GM19035 (cell line): ENCODE results near the gene GALNT15.

Source experiments
- ATAC-seq: cut with Tn5 transposase; IDR thresholded peaks from one replicate; pipeline ENCODE4 v1.9.1; 2021; ENCODE audit not compliant: unreplicated experiment

GALNT15 gene

DNA sequence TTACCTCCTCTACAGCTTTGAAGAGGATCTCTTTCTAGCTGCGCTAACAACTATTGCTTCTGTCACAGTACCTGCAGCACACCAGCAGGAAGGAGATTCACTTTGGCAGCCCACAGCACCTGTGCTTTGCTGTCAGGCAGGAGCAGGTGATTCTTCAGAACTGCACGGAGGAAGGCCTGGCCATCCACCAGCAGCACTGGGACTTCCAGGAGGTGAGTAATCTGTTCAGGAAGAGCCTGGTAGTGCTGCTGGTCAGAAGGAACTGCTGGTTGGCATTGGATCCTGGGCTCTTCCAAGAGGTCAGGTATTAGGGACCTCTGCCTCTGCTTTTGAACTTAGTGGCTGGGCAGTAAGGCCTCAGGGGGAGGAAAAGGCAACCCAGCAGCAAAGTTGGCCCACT is 48.1 kb downstream of the GALNT15 start:
- ATAC-seq, result no peak

DNA sequence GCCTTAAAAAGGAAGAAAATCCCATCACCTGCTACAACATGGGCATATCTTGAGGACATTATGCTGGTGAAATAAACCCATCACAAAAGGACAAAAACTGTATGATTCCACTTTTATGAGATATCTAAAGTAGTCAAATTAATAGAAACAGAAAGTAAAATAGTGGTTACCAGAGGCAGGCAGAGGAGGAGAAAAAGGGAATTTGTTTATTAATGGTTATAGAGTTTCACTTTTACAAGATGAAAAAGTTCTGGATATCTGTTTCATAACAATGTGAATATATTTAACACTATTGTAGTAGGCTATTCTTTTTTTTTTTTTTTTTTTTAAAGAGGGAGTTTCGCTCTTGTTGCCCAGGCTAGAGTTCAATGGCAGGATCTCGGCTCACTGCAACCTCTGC is 49.8 kb downstream of the GALNT15 start:
- no peak for ATAC-seq

DNA sequence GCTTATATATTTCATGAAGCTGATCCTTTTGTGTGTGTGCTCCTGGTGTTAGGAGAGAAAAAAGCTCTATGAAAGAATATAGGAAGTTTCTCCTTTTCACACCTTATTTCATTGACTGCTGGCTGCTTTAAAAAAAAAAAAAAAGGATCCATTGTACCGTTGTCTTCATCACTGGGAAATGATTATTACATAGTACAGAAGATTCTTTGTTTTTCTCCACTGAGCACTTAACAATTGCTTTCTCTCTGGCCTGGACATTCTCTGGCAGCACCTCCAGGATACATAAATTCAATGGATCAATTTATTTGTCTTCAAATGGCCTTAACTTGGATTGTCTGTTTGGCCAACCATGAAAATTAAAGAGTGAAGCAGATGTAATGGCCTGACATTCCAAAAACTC is 53.1 kb downstream of the GALNT15 start:
- no peak for ATAC-seq

DNA sequence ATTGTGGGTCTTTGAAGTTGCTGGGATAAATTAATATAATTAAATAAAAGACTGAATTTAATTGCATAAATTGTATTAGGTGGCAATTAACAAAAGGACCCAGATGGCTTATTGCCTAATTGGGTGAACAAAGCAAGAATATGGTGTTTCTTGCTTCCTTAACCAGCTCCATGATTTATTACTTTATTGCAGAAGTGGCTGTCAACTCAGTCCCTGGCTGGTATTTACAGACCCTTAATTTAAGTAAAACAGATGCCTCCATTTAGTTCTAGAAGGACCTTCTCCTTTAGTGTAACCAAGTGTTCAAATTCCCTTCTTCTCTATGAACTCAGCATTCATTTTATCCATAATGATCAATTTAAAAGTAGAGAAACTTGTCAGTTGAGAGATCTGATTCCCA is 55.2 kb downstream of the GALNT15 start:
- no peak for ATAC-seq

DNA sequence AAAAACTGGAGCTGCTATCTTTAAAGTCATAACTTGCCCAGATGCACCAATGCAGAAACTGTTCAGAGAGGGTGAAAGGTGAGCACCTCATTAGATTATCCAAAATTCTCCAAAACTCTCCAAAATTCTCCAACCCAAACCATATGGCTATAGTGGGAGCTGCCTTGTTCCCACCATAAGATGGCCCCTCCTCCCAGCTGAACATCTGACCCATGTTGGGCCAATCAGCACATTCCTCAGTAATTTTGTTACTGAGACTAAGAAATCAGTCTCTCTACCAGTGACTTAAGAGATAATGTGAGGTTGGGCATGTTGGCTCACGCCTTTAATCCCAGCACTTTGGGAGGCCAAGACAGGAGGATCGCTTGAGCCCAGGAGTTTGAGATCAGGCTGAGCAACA is 57.5 kb downstream of the GALNT15 start:
- no peak for ATAC-seq

DNA sequence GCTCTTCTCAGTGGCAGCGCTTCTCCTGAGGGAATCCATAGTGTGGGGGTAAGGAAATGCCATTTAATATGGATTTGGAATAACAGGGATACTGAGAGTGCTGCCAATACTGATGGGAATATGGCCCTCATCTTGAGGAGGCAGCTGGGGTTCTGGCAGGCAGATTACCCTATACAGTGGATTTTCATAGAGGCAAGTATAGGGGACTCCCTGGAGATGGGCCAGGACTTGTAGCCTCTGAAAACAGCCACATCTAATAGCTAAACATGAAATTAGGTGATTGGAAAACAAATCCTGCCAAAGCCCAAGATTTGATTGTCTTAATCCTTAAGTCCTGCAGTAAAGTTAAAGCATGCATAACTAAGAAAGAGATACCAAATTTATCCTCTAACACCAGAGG is 59.3 kb downstream of the GALNT15 start:
- ATAC-seq, result no peak

DNA sequence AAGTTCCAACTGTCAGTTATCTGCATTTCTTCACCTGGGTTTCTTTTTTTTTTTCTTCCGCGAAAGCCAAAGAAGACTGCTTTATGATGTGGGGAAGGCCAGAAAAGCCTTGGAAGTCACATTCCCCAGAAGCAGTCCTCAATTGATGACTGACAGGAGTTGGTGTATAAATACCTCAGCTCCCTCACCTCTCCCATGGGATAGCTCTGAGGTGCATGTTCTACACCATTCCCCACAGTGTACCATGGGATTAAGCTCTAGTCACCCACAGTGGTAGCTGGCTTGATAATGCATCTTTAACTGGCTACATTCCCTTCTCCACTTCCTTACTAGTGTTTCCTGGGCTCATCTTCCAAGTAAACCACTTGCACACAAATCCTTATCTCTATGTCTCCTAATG is 59.8 kb downstream of the GALNT15 start:
- no peak for ATAC-seq

DNA sequence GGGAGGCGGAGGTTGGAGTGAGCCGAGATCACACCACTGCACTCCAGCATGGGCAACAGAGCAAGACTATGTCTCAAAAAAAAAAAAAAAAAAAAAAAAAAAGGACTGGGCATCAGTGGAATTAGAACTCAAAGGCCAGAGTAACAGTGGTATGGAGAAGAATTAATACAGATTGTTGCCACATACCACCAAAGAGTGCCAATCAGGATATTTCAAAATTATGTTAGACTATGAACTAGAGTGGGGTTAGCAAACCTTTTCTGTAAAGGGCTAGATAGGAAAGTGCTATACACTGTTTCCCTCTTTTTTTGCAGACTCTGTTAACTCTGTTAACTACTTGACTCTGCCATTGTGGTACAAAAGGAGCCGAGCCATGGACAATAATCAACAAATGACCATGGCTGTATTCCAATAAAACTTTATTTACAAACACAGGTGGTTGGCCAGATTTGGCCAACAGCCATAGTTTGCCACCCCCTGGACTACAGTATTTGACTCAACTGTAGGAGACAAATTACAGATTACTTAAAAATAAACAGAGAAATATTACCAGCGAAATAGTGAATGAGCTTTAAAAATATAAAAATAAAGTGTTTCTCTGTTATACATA is 61.7 kb downstream of the GALNT15 start:
- no peak for ATAC-seq

DNA sequence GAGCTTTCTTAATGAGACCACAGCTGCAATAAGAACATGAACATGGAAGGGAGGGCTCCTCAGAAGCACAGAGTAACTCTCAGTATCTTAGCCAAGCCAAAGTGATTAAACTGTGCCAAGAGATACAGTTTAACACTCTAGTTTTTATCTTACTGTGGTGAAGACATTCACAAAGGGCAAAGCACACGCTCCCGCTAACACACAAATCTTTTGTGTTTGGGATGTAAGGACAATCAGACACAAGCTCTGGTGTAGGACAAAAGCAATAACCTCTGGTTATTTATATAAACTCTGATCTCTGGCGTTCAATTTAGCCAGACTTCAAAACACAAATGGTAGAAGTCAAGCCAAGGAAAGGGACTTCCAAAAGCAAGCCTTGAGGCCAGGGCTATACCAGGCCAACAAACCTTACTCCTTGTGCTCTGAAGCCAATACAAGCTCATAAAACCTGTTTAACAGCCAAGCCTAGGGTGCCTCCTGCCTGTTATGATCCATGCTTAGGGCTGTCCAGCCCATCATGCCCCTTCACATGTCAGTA is 62.4 kb downstream of the GALNT15 start:
- ATAC-seq, result no peak

DNA sequence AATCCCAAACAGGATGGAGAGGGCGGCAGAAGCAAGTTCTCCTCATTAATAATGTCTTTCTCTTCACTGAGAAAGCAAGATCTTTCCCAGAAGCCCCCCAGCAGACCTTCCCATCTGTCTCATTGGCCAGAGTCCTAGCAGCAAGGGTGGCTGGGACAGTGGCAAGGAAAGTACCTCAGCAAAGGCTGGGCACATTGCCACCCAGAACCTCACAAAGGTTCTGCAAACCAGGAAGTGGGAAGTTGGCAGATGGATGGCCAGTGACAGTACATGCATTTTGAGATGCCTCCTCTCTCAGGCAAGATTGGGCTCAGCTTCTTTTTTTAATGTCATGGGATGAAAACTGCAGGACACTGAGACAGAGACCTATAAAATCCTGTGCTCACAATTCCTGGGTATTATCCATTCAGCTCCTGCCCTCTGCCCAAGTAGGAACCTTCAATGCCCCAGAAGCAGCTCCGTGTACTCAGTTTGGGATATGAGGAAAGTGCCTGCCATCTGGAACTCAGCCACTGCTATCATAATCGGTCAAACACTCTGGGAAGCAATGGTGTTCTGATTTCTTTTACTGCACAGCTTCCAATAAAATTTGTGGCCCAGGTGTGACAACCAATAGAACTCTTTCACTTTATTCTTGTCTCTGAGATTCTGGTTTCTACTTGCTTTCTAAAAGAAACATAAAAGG is 64.7 kb downstream of the GALNT15 start:
- ATAC-seq, result no peak

DNA sequence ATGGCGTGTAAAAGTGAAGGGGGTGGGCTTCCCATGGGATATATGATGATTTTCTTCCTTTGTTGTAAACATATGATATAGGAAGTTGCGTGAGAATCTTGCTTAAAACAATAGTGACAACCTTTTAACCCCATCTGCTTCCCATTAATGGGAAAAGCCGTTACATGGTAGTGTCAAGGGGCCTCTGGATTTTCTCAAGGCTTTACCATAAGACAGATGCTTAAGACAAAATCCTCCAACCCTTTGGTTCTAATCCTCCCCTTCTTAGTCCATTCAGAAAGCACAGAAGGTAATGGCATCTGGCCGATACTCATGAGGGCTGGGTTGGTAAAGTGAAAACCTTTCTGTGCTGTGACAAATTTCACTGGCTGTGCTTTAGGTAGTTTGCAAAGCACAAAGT is 65.3 kb downstream of the GALNT15 start:
- ATAC-seq, result no peak

DNA sequence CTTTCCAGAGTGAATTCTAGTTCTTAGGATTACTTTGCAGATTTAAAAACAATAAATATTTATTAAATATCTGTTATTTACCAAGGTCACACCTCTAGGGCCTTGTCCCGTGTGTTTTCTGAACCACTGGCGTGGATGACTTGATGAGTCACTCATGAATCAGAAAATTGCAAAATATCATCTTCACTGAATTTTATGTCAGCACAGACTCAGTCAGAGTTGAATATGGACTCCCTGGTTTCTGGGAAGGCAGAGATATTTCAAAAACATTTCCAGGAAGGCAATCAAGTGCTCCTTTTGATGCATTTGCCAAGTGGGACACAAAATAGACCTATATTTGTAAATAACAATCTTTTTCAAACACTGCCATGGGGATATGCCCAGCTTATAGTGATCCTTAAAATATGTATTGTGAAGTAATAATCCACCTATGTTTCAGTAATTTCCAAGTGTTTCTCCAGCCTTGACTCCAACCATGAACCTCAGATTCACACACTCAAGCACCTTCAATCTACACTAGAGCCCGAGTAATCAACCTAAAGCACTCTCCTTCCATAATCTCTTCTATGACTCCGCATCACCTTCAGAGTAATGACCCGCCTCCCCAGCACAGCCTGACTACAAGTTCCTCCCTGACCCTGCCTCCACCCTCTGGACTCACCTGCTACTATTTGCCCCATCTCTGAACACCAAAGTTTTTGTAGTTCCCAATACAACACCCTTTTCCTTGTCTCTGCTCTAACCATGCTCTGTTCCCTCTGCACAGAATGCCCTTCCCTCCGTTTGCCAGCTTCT is 65.9 kb downstream of the GALNT15 start:
- ATAC-seq, result no peak

DNA sequence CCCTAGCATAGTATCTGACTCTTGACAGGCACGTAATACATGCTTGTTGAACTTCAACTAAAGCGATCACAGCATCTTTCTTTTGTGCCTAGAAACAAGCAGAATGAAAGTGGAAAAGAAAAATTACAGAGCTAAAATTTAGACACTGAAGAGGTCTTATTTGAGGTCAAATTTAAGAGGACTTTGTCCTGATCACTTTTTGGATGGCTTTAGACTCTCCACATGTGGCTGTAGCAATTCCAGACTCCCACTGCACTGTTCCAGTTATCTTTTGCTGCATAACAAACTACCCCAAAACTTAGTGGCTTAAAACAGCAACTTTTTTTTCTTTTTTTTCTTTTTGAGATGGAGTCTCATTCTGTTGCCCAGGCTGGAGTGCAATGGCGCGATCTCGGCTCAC is 66.7 kb downstream of the GALNT15 start:
- no peak for ATAC-seq

DNA sequence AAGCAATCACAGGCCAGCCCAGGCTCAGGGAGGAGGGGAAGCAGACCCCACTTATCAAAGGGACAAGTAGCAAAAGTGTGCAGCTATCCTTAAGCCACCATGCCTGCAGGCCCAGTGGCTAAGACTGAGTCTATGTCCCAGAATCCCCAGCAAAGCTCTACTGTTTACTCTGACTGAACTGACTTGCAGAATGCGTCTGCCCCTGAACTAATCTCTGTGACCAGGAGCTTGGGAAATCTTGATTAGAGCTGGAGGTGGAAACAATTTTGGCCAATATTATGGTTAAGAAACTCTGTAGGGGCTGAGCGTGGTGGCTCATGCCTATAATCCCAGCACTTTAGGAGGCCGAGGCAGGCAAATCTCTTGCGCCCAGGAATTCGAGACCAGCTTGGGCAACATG is 67.7 kb downstream of the GALNT15 start:
- ATAC-seq, result no peak

DNA sequence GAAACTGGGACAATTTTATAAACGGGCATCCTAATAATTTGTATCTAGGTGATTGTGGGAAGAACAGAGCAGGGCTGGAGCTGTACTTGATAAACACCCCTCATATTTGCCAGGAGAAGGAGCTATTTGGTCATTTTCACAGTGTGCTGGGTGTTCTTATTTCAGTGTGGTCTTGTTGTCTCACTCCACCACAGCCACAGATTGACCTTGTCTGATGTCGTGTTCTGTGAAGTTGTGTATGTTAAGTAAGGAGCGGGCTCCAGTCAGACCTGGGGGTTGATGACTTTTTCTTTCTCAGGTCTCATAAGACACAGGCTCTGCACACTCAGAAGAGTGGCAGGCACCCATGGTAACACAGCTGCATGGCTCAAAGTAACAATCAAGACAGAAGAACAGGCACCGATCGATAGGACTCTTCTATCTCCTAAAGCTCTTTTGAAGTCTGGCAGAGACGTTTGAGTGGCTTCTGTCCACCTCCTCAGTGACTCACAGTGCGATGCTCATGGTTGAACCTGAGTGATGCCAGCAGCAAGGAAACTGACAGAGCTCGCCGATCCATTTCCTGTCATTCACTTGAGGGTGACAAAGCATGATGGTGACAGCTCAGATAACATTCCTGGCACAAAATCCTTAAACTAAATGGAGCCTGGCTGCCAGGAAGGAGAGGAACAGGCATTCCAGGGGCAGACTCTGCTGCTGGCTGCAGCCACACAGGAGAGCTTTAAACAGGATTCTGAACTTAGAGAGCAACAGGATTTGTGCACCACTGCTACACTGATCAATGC is 69.4 kb downstream of the GALNT15 start:
- no peak for ATAC-seq

DNA sequence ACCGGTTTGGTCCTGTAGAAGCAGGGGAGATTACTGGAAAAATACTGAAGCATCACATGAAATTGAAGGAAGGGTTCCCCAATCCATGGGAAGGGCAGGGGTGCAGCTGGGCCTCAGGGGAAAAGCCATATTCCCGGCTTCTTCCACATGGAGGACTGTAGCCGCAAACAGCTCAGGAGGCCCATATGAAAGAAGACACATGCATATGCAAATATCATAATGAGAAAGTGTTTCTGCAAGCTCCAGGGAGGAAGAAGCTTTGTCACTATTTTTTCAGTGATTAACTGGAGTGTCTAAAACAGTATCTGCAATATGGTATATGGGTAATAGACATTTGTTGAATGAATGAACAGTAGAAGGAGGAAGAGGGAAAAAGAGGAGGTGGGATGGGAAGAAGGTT is 71.1 kb downstream of the GALNT15 start:
- no peak for ATAC-seq

DNA sequence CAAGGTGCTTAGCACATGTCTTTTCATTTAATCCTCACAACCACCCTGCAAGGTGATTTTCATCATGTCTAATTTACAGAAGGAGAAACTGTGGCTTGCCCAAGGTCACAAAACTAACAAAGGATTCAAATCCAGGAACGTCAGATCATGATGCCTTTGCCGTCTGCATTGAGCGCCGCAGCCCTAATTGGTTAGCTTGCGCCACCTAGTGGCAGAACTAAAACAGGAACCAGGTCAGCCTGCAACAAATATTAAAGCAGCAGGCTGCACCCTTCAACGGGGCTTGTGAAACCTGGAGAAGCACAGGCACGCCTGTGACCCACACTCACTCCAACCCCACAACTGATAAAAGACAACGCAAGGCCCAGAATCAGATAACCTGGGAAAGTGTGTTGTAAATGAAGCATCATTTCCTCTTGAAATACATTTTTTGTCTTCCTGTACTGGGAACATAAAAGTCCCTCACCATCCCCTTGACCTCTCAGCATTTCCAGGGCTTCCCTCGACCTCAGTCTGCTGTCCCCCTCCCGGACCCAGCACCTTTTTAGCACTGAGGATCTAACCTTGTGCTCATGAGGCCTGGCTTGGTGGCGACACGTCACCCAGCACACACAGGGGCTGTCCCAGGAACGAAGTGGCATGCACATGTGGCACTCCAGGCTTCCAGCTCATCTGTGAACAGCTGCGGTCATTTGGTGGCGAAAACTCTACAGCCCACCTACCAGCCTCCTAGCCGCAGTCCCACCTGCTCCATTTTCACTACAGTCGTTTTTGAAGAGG is 73.0 kb downstream of the GALNT15 start:
- ATAC-seq, result peak; percentile 93

DNA sequence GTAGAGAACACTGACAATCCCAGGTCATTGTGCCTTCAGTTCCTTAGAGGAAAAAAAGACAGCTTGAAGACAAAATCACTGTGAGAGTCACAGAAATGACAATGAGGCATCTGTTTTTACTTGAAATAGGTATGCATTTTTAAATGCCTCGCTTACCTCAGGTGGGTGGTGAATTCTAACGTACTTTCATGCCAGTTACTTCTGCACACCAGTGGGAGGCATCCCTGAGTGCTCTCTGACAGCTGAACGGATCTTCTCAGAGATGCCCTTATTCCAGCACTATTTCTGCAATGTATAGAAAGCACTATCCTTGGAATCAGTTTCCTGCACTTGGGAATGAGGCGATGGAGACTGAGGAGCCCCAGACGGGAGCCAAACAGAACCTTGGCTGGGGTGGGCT is 74.1 kb downstream of the GALNT15 start:
- ATAC-seq, result no peak

DNA sequence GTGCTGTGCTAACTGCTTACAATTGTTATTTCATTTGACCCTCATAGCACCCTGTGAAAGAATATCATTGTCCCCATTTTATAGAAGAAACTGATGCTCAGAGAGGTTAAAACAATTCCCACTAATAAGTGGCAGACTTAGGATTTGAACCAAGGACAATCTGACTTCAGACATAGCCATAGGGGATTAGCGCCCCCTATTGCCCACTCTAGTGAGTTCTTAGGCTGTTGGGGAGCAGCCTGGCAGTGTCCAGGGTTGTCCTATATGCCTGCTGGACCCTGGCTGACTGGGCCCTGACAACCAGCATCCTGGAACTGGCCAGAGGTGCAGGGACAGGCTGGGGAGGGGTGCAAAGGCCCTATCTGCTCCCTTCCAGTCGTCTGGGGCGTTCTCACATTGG is 74.9 kb downstream of the GALNT15 start:
- ATAC-seq, result no peak

DNA sequence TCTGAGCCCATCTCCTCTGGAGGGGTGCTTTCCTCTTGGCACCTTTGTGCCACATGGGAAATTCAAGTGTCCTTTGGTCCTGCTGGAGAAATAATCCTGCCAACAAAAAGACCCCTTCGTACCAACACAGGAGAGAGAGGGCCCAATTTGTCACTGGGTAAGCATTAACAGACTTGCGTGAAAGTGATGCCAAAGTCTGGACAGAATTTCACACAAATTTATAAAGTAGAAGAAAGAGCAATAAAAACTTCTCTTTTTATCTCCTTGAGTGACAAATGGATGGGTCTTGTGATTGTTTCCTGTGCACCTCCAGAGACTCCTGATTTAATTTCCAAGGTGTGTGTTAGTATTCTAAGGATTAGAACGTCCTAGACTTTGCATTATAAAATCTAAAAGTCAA is 75.4 kb downstream of the GALNT15 start:
- no peak for ATAC-seq
